OCI-LY1 (cell line): ENCODE measurements around the gene DCTN2.

Experiments used
- EZH2 ChIP-seq: fragments of 200-600 bp; sonication (generic), shearing (Covaris generic); IDR thresholded peaks from 2 replicates; pipeline ENCODE4 v1.8.0; 2017; ENCODE audit warnings: borderline replicate concordance, mixed run types, mild to moderate bottlenecking, antibody characterized with exemption, low read length, moderate library complexity, mixed read lengths
- TF ChIP-seq, protein P1 (sequence below): fragments of 200-600 bp; sonication (generic), shearing (Covaris generic); IDR thresholded peaks from 2 replicates; pipeline ENCODE4 v1.5.1; 2017; ENCODE audit warnings: mild to moderate bottlenecking, antibody characterized with exemption, low read length, moderate library complexity, mixed read lengths

GRCh38 chr12:57545809-57546437 lies 1.1 kb downstream of the DCTN2 start:
- TF ChIP-seq, protein P1, sequence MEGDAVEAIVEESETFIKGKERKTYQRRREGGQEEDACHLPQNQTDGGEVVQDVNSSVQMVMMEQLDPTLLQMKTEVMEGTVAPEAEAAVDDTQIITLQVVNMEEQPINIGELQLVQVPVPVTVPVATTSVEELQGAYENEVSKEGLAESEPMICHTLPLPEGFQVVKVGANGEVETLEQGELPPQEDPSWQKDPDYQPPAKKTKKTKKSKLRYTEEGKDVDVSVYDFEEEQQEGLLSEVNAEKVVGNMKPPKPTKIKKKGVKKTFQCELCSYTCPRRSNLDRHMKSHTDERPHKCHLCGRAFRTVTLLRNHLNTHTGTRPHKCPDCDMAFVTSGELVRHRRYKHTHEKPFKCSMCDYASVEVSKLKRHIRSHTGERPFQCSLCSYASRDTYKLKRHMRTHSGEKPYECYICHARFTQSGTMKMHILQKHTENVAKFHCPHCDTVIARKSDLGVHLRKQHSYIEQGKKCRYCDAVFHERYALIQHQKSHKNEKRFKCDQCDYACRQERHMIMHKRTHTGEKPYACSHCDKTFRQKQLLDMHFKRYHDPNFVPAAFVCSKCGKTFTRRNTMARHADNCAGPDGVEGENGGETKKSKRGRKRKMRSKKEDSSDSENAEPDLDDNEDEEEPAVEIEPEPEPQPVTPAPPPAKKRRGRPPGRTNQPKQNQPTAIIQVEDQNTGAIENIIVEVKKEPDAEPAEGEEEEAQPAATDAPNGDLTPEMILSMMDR = no peak
- no peak for TF ChIP-seq EZH2
